ENCODE measurements around the gene ENTREP3. TPM values are rescaled to one million over a fixed set of nuclear protein-coding genes. Genes with fewer than 3 reads are reported as not detected.
A peak's percentile ranks its signal among the peaks of the same experiment; 100 is the strongest.

The ENTREP3 gene
- 32.3 and 37.1 TPM in 2 replicates for total RNA-seq (2022)
- percentile 35 among the genes with signal in this experiment for Bru-seq, nascent RNA
- BruChase-seq, experiment 1, labeled RNA remaining after a 6-hour chase = percentile 68 among the genes with signal in this experiment
- percentile 49 among the genes with signal in this experiment for BruChase-seq, experiment 2, labeled RNA remaining after a 2-hour chase
- long read RNA-seq, transcript FAM189B-202 (12 exons, 3,082 nt) = major isoform, 5 of 16 reads
- long read RNA-seq, partial matches to known transcripts = 6 of 16 reads
- long read RNA-seq, other reads (novel, unspliced or antisense) = 5 of 16 reads

GRCh38 chr1:155255243-155256007 is at the start of gene ENTREP3:
ENTREP3 (minus strand) TSS chr1:155255483; CDS start chr1:155254877, 606 bp downstream.
- TF ChIP-seq CTCF (IDR thresholded peaks at IDR 0.05; ENCODE audit: unreplicated experiment) = no peak
- peak; percentile 81 for DNase-seq (ENCODE audit: unreplicated experiment)
- Mint-ChIP-seq H3K4me3 (ENCODE audit: unreplicated experiment) (peak within 1 kb of the TSS; percentile 84), H3K27me3 (ENCODE audit: insufficient read depth, unreplicated experiment) (no peaks in the 10 kb centered on the region), H3K27ac (ENCODE audit: low read depth, unreplicated experiment) (peak within 1 kb of the TSS; percentile 83), H3K9me3 (ENCODE audit: unreplicated experiment) (no peaks in the 10 kb centered on the region), H3K36me3 (ENCODE audit: insufficient read depth, unreplicated experiment) (peaks cover 41% of the 10 kb centered on the region), H3K4me1 (ENCODE audit: insufficient read depth, unreplicated experiment) (peaks cover 32% of the 10 kb centered on the region)
- POLR2A ChIA-PET = interaction anchor here (0.6 to 3.9 kb wide), 20 partner anchors 8 to 396 kb away, joined by 3 to 20 read pairs (median 4); partner anchors contain the start of genes CLK2 and KRTCAP2
- intact Hi-C loops (cut with micrococcal nuclease) = no loop called here
- CTCF ChIA-PET = interaction anchor here (0.6 to 10.0 kb wide), 6 partner anchors 14 to 68 kb away, joined by 3 to 238 read pairs (median 4); partner anchors contain the start of genes CLK2 and HCN3
- no TSS peak for BruUV-seq (replicated peaks)

GRCh38 chr1:155304558-155305063 is 49.3 kb upstream of the ENTREP3 start:
- H3K9me3 Mint-ChIP-seq (ENCODE audit: unreplicated experiment) = no peaks in the 10 kb centered on the region

GRCh38 chr1:155301342-155301841 is 46.1 kb upstream of the ENTREP3 start, which contains the start of gene PKLR:
PKLR (minus strand) TSS chr1:155301438; CDS start chr1:155301395, 43 bp downstream.
- Mint-ChIP-seq H3K9me3 (ENCODE audit: unreplicated experiment) (no peaks in the 10 kb centered on the region), H3K4me1 (ENCODE audit: insufficient read depth, unreplicated experiment) (no peaks in the 10 kb centered on the region), H3K27ac (ENCODE audit: low read depth, unreplicated experiment) (no peak within 1 kb of the TSS), H3K4me3 (ENCODE audit: unreplicated experiment) (no peak within 1 kb of the TSS), H3K27me3 (ENCODE audit: insufficient read depth, unreplicated experiment) (peaks cover 11% of the 10 kb centered on the region), H3K36me3 (ENCODE audit: insufficient read depth, unreplicated experiment) (no peaks in the 10 kb centered on the region)
- POLR2A ChIA-PET = interaction anchor here (0.8 kb wide), 1 partner anchor 76 kb away, joined by 3 read pairs; no protein-coding TSS in a partner anchor
- no peak for DNase-seq (ENCODE audit: unreplicated experiment)
- no peak for TF ChIP-seq CTCF (IDR thresholded peaks at IDR 0.05; ENCODE audit: unreplicated experiment)
- CTCF ChIA-PET = interaction anchor here (1.4 kb wide), 1 partner anchor 50 kb away, joined by 5 read pairs; no protein-coding TSS in a partner anchor
- intact Hi-C loops (cut with micrococcal nuclease) = no loop called here
- BruUV-seq (replicated peaks) = no TSS peak

More at GRCh38 chr1:155304558-155305063, 49.3 kb upstream of the ENTREP3 start:
- H3K27ac Mint-ChIP-seq (ENCODE audit: low read depth, unreplicated experiment) = no peak overlapping the region
- BruUV-seq (replicated peaks) = no TSS peak
- no peak for DNase-seq (ENCODE audit: unreplicated experiment)
- POLR2A ChIA-PET = interaction anchor here (0.6 to 1.7 kb wide), 2 partner anchors 54 to 1108 kb away, joined by 3 to 5 read pairs; no protein-coding TSS in a partner anchor
- H3K4me3 Mint-ChIP-seq (ENCODE audit: unreplicated experiment) = no peak overlapping the region
- peaks cover 9% of the 10 kb centered on the region for H3K36me3 Mint-ChIP-seq (ENCODE audit: insufficient read depth, unreplicated experiment)
- no peaks in the 10 kb centered on the region for H3K4me1 Mint-ChIP-seq (ENCODE audit: insufficient read depth, unreplicated experiment)
- no peaks in the 10 kb centered on the region for H3K27me3 Mint-ChIP-seq (ENCODE audit: insufficient read depth, unreplicated experiment)
- intact Hi-C loops (cut with micrococcal nuclease) = no loop called here
- TF ChIP-seq CTCF (IDR thresholded peaks at IDR 0.05; ENCODE audit: unreplicated experiment) = no peak
- CTCF ChIA-PET = interaction anchor here (2.3 to 2.5 kb wide), 2 partner anchors 17 to 26 kb away, joined by 7 to 12 read pairs; no protein-coding TSS in a partner anchor
